A204.1 (cell line): ENCODE data around the gene RMND1.
"Not testable (repeated sequence)": the region's sequence is repeated elsewhere in the genome, so short reads cannot be mapped to it uniquely, and the experiment has no call there.

ENCODE experiments used
- FAIRE-seq: peaks from 2 replicates; lab custom pipeline; 2012; peaks lifted over from hg19 to GRCh38; lab: Jason Lieb, UNC

The RMND1 gene

GRCh38 chr6:151413372-151414145 is 38.4 kb downstream of the RMND1 start:
- no peak for FAIRE-seq

- FAIRE-seq = no peak
These were observed 39.0 kb downstream of the RMND1 start for GRCh38 chr6:151412909-151413308.

- no peak for FAIRE-seq
These were observed 42.2 kb downstream of the RMND1 start for GRCh38 chr6:151409679-151410078.

GRCh38 chr6:151409260-151409659 is 42.7 kb downstream of the RMND1 start:
- FAIRE-seq = no peak

DNA sequence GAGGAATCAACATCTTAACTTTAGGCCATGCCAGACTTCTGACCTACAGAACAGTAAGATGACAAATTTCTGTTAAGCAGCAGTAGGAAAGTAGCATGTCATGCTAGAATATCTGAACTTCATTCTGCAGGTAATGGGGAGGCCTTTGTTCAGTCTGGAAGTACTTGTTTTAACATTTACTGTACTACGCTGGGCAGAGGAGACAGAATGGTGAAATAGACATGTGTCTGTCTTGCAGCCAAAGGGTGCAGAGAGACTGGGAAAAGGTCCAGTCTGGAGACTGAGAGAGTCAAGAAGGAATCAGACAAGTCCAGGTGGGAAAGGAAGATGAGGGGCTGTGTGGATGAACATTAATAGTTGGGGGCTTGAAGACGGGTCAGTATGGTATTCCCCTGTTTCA is 43.1 kb downstream of the RMND1 start:
- no peak for FAIRE-seq

GRCh38 chr6:151403919-151404308 is 48.0 kb downstream of the RMND1 start:
- FAIRE-seq = no peak

DNA sequence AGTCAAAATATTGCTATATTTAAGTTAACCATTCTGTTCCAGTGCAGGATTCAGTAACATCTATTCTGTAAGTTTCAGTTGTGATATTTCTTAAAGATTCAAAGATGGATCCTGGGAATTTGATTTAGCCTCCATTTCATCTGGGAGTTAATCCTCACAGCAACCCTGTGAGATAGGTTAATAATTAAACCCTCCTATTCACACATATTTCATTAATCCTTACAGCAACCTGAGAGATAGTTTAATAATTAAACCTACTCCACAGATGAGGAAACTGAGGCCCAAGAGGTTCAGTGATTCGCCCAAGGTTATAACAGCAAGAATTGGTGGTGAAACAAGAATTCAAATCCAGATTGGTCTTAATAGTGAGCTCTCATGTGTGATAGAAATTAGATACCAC is 49.7 kb downstream of the RMND1 start:
- no peak for FAIRE-seq

GRCh38 chr6:151400473-151400872 is 51.5 kb downstream of the RMND1 start:
- no peak for FAIRE-seq

- FAIRE-seq = no peak
These were observed 52.2 kb downstream of the RMND1 start for GRCh38 chr6:151399679-151400078.

DNA sequence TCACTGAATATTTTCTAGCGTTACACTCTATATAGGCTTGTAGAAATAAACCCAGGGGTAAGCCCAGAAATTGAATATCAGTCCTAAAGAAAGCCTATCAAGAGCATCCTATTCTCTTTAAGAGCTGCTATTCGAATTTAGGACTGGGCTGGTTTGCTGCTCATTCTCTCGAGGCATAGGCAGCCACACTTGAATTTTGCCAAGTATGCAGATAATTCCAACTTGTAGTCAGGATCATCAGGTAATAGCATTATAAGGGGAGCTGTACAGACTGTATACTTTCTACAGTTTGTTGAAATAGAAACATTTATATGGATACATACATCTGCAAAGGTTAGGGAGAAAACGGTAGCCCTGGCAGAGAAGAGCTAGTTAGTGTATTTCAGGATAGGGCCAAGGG is 58.5 kb downstream of the RMND1 start:
- FAIRE-seq = no peak

- FAIRE-seq = no peak
These were observed 59.5 kb downstream of the RMND1 start for GRCh38 chr6:151392427-151392826.

- no peak for FAIRE-seq
These were observed 60.2 kb downstream of the RMND1 start, which contains the start of gene ZBTB2 for GRCh38 chr6:151391471-151392413. Gene ZBTB2 (minus strand): TSS chr6:151391559. CDS start chr6:151373637, 17,922 bp downstream.

DNA sequence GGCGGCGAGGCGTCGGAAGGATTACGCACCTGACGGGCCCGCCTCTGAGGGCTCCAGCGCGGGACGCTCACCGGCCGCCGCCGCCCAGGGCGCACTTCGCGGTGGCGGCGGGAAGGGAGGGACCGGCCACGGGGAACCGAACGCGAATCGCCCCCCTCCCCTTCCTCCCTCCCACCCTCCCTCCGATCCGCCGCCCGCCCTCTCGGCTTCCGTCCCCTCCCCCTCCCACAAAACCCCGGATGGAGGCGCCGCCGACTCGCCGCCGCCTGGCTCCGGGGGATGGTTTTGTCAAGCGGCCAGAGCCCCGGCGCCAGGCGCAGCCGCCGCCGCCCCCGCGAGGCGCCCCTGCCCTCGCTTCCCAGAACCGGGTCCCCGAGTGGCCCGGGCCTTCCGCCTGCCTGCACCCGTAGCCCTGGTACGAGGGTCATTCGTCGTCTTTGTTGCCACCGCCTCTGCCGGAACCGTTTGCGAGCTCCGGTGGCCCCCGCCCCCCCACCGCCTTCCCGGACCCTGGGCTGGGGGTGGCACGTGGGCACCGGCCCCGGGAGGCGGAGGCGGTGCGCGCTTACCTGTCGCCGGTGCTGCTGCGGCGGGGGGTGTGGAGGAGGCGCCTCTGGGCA is 61.0 kb downstream of the RMND1 start:
- no peak for FAIRE-seq

DNA sequence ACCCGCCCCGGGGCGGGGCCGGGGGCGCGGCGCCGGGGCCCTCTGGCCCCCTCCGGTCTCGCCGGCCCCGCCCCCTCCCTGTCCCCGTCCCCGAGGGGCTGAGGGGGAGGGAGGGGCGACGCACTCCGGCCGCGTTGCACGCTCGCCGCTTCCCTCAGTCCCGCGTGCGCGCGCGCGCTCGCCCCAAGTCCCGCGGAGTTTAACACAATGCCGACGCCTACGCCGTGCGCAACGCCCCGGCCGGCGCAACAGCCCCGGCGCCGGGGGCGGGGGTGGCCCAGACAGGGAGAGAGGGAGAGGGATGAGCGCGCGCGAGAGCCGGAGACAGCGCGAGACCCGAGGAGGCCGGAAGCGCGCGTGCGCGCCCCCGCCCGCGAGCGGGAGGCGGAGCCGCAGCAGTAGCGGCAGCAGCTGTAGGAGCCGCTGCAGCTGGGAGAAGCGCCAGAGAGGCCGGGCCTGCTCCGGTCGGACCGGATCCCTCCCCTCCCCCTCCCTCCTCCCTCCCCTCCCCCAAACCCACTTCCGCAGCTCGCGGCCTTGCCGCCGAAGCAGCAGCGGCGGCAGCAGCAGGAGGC is 61.6 kb downstream of the RMND1 start:
- no peak for FAIRE-seq

- FAIRE-seq = no peak
These were observed 62.2 kb downstream of the RMND1 start for GRCh38 chr6:151389618-151390275.

DNA sequence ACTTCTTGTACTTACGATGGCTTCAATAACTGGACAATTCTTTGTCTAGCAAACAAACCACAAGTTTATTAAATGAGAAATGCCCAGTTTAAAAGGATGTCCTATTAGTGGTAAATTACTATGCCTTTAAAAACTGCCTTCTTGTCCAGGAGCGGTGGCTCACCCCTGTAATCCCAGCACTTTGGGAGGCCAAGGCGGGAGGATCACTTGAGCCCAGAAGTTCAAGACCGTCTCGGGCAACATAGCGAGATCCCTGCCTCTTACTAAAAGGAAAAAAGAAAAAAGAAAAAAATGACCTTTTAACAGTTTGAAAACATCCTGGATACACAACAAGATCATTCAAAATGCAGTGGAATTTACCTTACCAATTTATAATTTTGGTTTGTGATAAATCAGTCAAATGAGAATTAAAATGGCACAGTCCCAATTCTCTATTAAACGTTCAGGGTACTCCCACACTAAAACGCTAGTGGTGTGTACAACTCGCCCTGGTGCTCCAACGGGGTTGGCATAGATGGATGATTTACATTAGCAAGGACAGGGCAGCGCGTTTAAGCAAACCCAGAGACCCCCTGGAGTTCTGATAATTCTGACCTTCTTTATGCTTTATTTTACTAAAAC is 62.8 kb downstream of the RMND1 start:
- FAIRE-seq = no peak

- no peak for FAIRE-seq
These were observed 63.7 kb downstream of the RMND1 start for GRCh38 chr6:151388236-151388635.

DNA sequence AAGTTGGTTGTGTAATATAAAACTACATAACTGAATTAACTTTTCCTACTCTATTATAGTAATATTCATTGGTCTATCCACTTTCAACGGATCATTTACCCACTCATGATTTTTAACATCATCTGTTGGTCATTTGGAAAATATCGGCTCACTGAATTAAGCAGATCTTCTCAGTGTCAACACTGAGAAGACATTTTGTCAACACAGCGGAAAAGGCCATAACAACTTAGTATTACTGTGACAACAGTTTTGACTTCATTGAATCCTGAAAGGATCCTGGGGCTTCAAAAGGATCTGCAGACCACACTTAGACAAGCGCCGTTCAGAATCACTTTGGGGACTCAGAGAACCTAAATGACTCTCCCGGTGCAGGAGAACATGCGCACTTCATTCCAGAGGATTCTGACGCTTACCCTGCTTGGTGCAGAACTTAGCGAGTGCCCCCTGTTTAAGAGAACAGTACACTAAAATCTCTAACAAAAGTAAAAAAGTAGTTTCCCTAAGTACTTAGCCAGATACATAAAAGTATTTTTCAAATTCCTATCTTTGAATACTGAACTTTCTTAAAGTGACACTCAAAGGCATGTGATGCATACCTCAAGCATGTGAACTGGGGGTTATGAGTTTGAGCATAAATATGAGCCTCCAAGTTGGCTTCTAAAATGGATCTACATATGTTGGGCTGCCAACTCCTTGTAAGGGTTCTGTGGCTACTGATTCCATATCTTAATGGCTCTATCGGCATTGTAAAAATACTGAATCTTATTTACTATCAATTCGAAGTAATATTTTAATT is 64.6 kb downstream of the RMND1 start:
- FAIRE-seq = no peak

- no peak for FAIRE-seq
These were observed 66.7 kb downstream of the RMND1 start for GRCh38 chr6:151385177-151385576.

DNA sequence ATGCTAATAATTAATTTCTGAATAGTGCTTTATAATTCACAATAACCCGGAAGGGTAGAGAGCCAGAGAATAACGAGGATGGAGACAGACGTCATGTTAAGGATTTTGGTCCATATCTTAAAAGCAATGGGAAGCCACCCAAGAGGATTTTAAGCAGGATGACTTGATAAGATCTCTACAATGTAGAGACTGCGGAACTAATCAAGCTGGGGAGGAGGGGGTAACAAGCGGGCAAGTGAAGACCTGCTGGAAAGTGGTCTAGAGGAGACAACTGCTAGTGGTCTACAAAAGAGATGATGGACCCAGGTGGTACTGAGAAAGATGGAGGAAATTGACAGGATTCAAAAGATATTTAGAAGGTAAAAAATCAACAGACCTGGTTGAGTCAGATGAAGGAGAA is 67.8 kb downstream of the RMND1 start:
- FAIRE-seq = no peak

DNA sequence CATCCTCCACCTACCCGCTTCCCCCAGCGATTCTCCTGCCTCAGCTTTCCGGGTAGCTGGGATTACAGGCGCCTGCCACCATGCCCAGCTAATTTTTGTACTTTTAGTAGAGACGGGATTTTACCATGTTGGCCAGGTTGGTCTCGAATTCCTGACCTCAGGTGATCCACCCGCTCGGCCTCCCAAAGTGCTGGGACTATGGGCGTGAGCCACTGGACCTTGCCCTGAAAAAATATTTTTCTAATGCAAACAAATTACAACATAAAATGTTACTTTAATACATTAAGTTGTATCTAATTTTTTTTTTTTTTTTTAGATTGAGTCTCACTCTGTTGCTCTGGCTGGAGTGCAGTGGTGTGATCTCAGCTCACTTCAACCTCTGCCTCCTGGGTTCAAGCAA is 69.3 kb downstream of the RMND1 start:
- FAIRE-seq = not testable (repeated sequence)
